Glomerular endothelial cell (primary cell): ENCODE results near the gene RNASE4. TPM values are rescaled to one million over a fixed set of nuclear protein-coding genes. Genes with fewer than 3 reads are reported as not detected.
"Not testable (repeated sequence)": the region's sequence is repeated elsewhere in the genome, so short reads cannot be mapped to it uniquely, and the experiment has no call there.

Experiments used
- DNase-seq: peaks from one replicate; pipeline ENCODE4 v3.0.0-alpha.2; 2011; ENCODE audit warnings: low read depth, low spot score; ENCODE audit errors: extremely low read depth
- total RNA-seq: library from RNA; depleted of rRNA; stranded (reverse); fragments of >200 nt; gene quantifications from 2 replicates; pipeline ENCODE4 v1.2.3, GENCODE V29; 2015

RNASE4 gene
- total RNA-seq, 1 donor from 2014 or later: 7.8 TPM

- DNase-seq: no peak
Measured at GRCh38 chr14:20734430-20734806, 50.1 kb downstream of the RNASE4 start.

- DNase-seq: not testable (repeated sequence)
Measured at GRCh38 chr14:20738292-20738691, 53.9 kb downstream of the RNASE4 start.

- DNase-seq: no peak
Measured at GRCh38 chr14:20742132-20742531, 57.8 kb downstream of the RNASE4 start.

GRCh38 chr14:20743556-20743955 is 59.2 kb downstream of the RNASE4 start:
- no peak for DNase-seq

GRCh38 chr14:20745571-20746358 is 61.4 kb downstream of the RNASE4 start, which contains the start of gene EDDM3A:
TSS of gene EDDM3A (plus strand) at chr14:20745887. CDS start at chr14:20747581, 1,694 bp downstream.
- no peak for DNase-seq

- no peak for DNase-seq
Measured at GRCh38 chr14:20746566-20746965, 62.2 kb downstream of the RNASE4 start.

GRCh38 chr14:20748439-20748838 is 64.1 kb downstream of the RNASE4 start:
- no peak for DNase-seq

- no peak for DNase-seq
Measured at GRCh38 chr14:20750194-20750593, 65.8 kb downstream of the RNASE4 start.

Other genes starting within 250 kb of the RNASE4 start
- not detected in 2 replicates for gene KLHL33, start 248.4 kb upstream of the RNASE4 start, total RNA-seq
- 56.8 and 84.3 TPM in 2 replicates for gene OSGEP, start 229.7 kb upstream of the RNASE4 start, total RNA-seq
- gene APEX1, start 229.3 kb upstream of the RNASE4 start, total RNA-seq: 152 and 255 TPM in 2 replicates
- 14.8 and 20.9 TPM in 2 replicates for gene PIP4P1, start 223.1 kb upstream of the RNASE4 start, total RNA-seq
- 131 and 170 TPM in 2 replicates for gene PNP, start 215.2 kb upstream of the RNASE4 start, total RNA-seq
- 1.2 TPM in 1 of 2 replicates, not detected in the other for gene RNASE10, start 179.0 kb upstream of the RNASE4 start, total RNA-seq
- not detected in 2 replicates for gene RNASE9, start 123.5 kb upstream of the RNASE4 start, total RNA-seq
- not detected in 2 replicates for gene RNASE11, start 96.6 kb upstream of the RNASE4 start, total RNA-seq
- not detected in 2 replicates for gene RNASE12, start 93.2 kb upstream of the RNASE4 start, total RNA-seq
- not detected in 2 replicates for gene OR6S1, start 42.9 kb upstream of the RNASE4 start, total RNA-seq
- 4.5 and 5.9 TPM in 2 replicates for gene ANG, start 4.2 kb downstream of the RNASE4 start, total RNA-seq
- not detected in 2 replicates for gene EDDM3A, start 61.3 kb downstream of the RNASE4 start, total RNA-seq
- gene EDDM3B, start 83.8 kb downstream of the RNASE4 start, total RNA-seq: not detected in 2 replicates
- gene RNASE6, start 96.7 kb downstream of the RNASE4 start, total RNA-seq: 0.29 and 0.34 TPM in 2 replicates
- 215 and 387 TPM in 2 replicates for gene RNASE1, start 118.3 kb downstream of the RNASE4 start, total RNA-seq
- not detected in 2 replicates for gene RNASE3, start 206.8 kb downstream of the RNASE4 start, total RNA-seq